Mucosa of descending colon (tissue), 3 donors: ENCODE results near the gene GNG7. TPM values are rescaled to one million over a fixed set of nuclear protein-coding genes. Genes with fewer than 3 reads are reported as not detected.

Experiments used
- ATAC-seq: fragments of 200-7000 bp; cut with Tn5 transposase; one replicate; pipeline ENCODE4 v1.9.1; 2020; ENCODE audit warnings: mild to moderate bottlenecking, moderate library complexity
- DNase-seq, 3 donors: peaks; one replicate each; pipeline ENCODE4 v3.0.0-alpha.2; 2020
- H3K36me3 ChIP-seq: fragments of 200-600 bp; one replicate; pipeline ENCODE4 v1.8.0; 2021; ENCODE audit warnings: low read depth, mild to moderate bottlenecking
- H3K4me1 ChIP-seq: fragments of 200-600 bp; one replicate; pipeline ENCODE4 v1.8.0; 2021; ENCODE audit warnings: low read depth, mild to moderate bottlenecking
- H3K4me3 ChIP-seq: fragments of 200-600 bp; one replicate; pipeline ENCODE4 v1.8.0; 2021; ENCODE audit warnings: mild to moderate bottlenecking
- H3K9me3 ChIP-seq: fragments of 200-600 bp; one replicate; pipeline ENCODE4 v1.8.0; 2021; ENCODE audit warnings: mild to moderate bottlenecking
- CTCF ChIP-seq: fragments of 200-600 bp; IDR thresholded peaks from one replicate; pipeline ENCODE4 v1.8.0; 2022; ENCODE audit warnings: antibody characterized with exemption, mild to moderate bottlenecking
- intact Hi-C, 2 donors: fragments of 100-400 bp; cut with DNase I in 1 of 2; cut with micrococcal nuclease in 1 of 2; formaldehyde crosslinking; loops; one replicate each; pipeline versions ENCODE4 v1.11.0 to v1.11.1; 2022; cut with DNase I, micrococcal nuclease
- total RNA-seq, 3 donors: library from RNA; stranded (reverse); fragmentation: NEBNext Ultra II Directional in 2 of 3; extraction: Animal tissue kit (Norgen Biotek cat#: 25700) in 2 of 3; gene quantifications; one replicate each; pipeline versions ENCODE4 v1.2.1 to v1.2.4, GENCODE V29; 2021 to 2023
- donor health status: DM: no; HTN: no; CAD: no; lungs with moderate emphysema.
- donor health status: DM: no; HTN: no; CAD: no.
- donor health status: DM: no; HTN: yes; CAD: no.

The GNG7 gene
- total RNA-seq, 3 donors from 2014 or later: 2.5 to 6.9 (median 2.9) TPM

- DNase-seq: no peak
- H3K4me1 ChIP-seq: no peaks in the 10 kb centered on the region
- intact Hi-C loops: no loop called here
Measured at GRCh38 chr19:2720777-2721569, 18.5 kb upstream of the GNG7 start, which contains the start of gene DIRAS1. Gene DIRAS1 (minus strand): TSS chr19:2721372. CDS start chr19:2717806, 3,566 bp downstream.

GRCh38 chr19:2719920-2720776 lies 17.7 kb upstream of the GNG7 start:
- no peak for ATAC-seq
- Histone ChIP-seq H3K36me3 (no peaks in the 10 kb centered on the region), H3K4me3 (no peak overlapping the region), H3K9me3 (peaks cover 7% of the 10 kb centered on the region), H3K4me1 (no peaks in the 10 kb centered on the region)
- no peak for DNase-seq
- intact Hi-C loops: no loop called here
- no peak for TF ChIP-seq CTCF

More at GRCh38 chr19:2720777-2721569, 18.5 kb upstream of the GNG7 start, which contains the start of gene DIRAS1:
- TF ChIP-seq CTCF: no peak
- H3K36me3 ChIP-seq: no peaks in the 10 kb centered on the region
- no peak within 1 kb of the TSS for H3K4me3 ChIP-seq
- H3K9me3 ChIP-seq: no peaks in the 10 kb centered on the region
- ATAC-seq: no peak

DNA sequence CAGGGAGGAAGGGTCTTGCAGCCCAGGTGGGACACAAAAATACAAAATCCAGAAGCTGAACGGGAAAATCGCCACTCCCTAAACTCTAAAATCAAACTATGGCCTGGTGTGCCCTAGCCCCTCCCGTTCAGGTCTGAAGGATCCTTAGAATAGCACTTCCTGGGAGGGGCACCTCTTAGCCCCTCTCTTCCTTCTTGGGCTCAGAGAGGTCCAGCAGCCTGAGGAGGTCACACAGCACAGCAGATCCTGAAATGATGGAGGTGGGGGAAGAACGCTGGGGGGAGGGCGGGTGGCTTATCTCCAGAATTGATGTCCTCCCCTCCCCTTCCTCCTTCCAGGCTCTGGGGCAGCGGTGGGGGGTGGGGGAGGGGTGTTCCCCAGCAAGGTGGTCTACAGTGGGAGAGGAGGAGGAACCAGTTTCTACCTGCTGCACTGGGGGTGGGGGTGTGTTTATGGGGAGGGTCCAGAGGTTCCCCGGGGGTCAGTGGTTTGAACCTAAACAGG lies 16.8 kb upstream of the GNG7 start:
- intact Hi-C loops: no loop called here
- Histone ChIP-seq H3K4me3 (no peak overlapping the region), H3K4me1 (no peaks in the 10 kb centered on the region), H3K36me3 (no peaks in the 10 kb centered on the region), H3K9me3 (peaks cover 8% of the 10 kb centered on the region)
- no peak for ATAC-seq
- DNase-seq: no peak
- TF ChIP-seq CTCF: no peak

- Histone ChIP-seq H3K9me3 (peaks cover 8% of the 10 kb centered on the region), H3K4me1 (no peaks in the 10 kb centered on the region), H3K4me3 (no peak overlapping the region), H3K36me3 (no peaks in the 10 kb centered on the region)
- ATAC-seq: no peak
- DNase-seq: no peak
- no peak for TF ChIP-seq CTCF
- intact Hi-C loops: no loop called here
Measured at GRCh38 chr19:2717638-2718541, 15.4 kb upstream of the GNG7 start.
